GM12801 (cell line): ENCODE measurements around the gene UROD.

ENCODE experiments used
- CTCF ChIP-seq: IDR thresholded peaks from one replicate; pipeline ENCODE4 v1.5.1; 2011; ENCODE audit warnings: control low read depth; ENCODE audit not compliant: insufficient read length; ENCODE audit errors: extremely low read depth

The UROD gene

GRCh38 chr1:44988531-44989156, 23.4 kb upstream of the UROD start:
- no peak for TF ChIP-seq CTCF

GRCh38 chr1:44994309-44994898, 17.6 kb upstream of the UROD start:
- no peak for TF ChIP-seq CTCF

DNA sequence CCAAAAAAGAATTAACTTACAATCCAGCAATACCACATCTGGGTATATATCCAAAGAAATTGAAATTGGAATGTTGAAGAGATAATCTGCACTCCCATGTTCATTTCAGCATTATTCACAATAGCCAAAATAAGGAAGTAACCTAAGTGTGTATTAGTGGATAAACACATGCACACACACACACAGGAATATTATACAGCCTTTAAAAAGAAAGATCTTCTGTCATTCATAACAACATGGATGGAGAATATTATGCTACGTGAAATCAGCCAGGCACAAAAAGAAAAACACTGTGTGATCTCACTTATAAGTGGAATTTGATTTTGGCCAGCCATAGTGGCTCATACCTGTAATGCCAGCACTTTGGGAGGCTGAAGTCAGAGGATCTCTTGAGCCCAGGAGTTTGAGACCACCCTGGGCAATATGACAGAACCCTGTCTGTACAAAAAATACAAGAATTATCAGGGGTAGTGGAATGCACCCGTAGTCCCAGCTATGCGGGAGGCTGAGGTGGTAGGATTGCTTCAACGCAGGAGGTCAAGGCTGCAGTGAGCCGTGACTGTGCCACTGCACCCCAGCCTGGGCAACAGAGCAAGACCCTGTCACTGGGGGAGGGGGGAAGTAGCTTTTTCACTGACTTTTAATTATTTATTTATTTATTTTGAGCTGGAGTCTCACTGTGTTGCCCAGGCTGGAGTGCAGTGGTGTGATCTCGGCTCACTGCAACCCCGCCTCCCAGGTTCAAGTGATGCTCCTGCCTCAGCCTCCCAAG, 16.4 kb upstream of the UROD start:
- TF ChIP-seq CTCF: no peak

- no peak for TF ChIP-seq CTCF
Observed at GRCh38 chr1:44999232-44999631, 12.8 kb upstream of the UROD start.

DNA sequence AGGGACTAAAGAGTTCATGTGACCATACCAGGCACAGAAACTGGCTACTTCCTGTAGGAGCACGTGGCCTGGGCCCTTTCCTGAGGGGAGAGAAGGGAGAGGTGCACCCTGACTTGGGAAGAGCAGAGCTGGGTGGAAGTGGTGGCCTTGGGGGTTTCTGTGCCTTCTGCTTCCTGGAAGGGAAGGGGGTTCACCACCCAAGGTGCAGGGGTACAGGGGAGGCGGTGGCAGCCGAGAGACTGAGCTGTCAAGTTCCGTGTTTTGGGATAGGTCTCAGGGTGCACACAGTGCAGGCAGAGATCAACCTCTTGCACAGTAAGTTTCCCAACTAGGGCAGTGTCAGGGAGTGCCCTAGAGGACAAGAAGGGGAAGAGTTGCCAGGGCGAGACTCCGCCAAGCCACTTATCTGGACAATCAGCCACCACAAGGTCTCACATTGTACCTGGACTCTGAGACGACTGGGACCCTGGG, 11.0 kb upstream of the UROD start:
- no peak for TF ChIP-seq CTCF

DNA sequence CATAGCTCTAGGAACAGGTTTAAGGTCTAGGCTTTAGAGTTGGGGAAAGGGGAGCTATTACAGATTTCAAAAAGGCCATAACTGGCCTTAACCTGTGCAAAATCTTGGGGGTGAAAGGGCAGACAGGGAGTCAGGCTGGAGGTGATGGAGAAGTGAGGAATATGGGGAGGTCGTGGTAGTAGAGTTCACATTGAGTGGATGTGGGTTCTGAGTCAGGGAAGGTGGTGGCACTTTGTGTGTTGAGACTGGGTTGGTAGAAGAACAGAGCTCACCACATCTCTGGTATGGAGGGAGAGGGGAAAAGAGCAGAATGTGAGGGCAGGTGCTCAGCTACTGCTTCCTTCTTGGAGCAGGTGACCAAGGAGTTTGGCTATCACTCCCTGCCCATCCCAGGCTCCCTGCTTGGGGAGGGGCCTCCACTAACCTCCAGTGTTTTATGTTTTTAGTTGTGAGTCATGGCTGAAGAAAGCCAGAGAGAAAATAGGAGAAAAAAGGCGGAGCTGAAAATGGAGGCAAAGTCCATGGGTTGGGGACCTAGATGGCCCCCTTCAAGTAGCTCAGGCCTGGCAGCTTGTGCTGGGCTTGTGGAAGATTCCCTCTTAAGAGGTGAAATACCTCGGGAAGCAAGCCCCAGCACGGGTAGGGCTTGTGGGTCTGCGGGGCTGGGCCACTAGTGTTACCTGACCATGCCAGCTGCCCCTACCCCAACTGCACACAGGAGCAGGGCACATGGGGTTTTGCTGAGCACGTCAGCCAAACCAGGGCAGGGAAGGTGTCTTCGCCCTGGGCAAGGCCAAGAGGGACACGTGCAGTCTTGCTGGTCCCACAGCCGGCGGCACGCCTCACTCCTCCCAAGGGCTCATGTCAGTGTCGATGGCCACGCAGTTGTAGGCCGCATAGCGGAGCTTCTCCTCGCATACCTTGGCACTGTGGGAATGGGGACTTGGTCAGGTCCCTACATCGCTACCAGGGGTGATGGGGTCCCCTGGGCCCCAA, 9.1 kb upstream of the UROD start:
- TF ChIP-seq CTCF: no peak

DNA sequence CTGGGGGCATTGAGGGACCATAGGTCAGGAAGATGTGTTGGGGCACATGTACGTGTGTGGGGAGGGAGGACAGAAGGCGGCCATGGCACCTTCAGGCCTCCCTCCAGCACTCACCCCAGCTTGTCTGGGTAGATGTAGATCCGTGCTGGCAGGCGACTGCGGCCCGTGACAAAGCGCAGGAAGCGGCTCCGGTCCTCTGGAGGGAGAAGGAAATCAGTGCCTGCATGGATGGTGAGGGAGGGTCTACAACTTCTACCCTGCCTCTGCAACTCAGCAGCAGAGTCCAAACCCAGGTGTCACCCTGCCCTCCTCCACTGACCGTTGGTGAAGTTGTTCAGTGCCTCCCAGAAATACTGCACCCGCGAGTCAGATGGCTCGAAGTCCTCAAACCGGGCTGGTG, 8.3 kb upstream of the UROD start:
- TF ChIP-seq CTCF: no peak
